GM20000 (cell line): ENCODE results near the gene MEIS2.

Experiments used
- DNase-seq: peaks from one replicate; pipeline ENCODE4 v3.0.0; 2012; ENCODE audit warnings: low spot score
- CTCF ChIP-seq: IDR thresholded peaks from 2 replicates; pipeline ENCODE4 v1.5.1; 2012; ENCODE audit warnings: mild to moderate bottlenecking, control low read depth; ENCODE audit errors: extremely low read depth, missing control alignments

MEIS2 gene

GRCh38 chr15:37075777-37076176 lies 24.6 kb downstream of the MEIS2 start:
- no peak for DNase-seq
- TF ChIP-seq CTCF = no peak

- no peak for DNase-seq
- TF ChIP-seq CTCF = no peak
Observed at GRCh38 chr15:37072181-37072580, 28.2 kb downstream of the MEIS2 start.

DNA sequence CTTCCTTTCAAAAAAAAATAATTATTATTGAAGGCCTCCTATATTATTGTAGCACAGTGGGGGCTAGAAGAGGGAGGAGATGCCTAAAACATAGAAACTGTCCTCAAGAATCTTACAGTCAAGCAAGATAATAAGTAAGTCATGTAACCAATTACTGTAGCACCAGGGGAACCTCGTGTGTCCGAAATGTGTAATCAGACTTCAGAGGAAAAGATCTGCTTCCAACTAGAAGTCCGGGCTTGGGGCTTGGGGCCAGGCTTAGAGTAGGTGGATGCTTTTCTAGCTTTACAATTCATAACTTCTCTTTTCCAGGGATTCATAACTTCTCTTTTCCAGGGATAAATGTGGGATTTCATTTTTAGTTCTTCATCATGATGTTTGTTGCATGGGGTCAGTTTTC lies 29.2 kb downstream of the MEIS2 start:
- DNase-seq = no peak
- TF ChIP-seq CTCF = no peak

GRCh38 chr15:37070686-37071085 lies 29.7 kb downstream of the MEIS2 start:
- DNase-seq = no peak
- TF ChIP-seq CTCF = no peak

- no peak for DNase-seq
- no peak for TF ChIP-seq CTCF
Observed at GRCh38 chr15:37061996-37062395, 38.4 kb downstream of the MEIS2 start.

GRCh38 chr15:37059086-37059485 lies 41.3 kb downstream of the MEIS2 start:
- no peak for DNase-seq
- no peak for TF ChIP-seq CTCF

- no peak for DNase-seq
- no peak for TF ChIP-seq CTCF
Observed at GRCh38 chr15:37058316-37058985, 41.9 kb downstream of the MEIS2 start.
